ENCODE measurements around the gene KATNB1.
"Not testable (repeated sequence)": the region's sequence is repeated elsewhere in the genome, so short reads cannot be mapped to it uniquely, and the experiment has no call there.

Gene KATNB1

DNA sequence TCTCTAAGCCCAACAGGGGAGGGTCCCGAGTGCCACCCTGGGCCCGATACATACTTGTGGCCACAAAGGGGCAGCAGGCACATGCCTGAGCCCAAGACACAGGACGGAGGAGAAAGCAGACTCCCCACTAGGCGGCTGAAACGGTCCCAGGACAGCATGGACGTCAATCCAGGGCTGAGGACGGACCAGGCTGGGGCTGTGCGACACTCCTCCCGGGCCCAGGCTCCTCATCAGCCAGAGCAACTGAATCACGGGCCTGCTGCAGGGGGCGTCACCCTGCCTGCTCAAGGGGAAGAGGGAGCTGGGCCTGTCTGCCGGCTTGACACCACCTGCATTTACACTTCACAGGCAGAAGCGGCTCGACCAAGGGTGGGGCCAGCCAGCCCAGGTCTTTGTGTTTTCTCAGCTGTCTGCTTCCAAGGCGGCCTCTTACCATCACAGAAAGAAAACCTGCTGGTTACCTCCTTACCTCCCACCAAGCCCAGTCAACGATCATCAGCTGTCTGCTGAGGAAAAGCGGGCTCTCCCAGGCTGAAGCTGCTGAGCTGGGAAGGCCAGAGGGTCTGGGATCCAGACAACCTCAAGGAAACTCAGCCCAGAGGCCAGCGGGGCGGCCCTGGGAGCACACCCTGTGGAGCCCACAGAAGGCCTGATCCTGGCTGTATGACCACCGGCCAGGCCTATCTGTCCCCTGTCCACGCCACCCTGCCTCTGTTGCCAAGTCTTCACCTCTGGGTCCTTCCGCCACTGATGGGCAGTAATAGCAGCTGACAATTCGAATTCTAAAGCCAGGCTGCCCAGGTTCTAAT is 40.3 kb downstream of the KATNB1 start:
- FAIRE-seq, result no peak

DNA sequence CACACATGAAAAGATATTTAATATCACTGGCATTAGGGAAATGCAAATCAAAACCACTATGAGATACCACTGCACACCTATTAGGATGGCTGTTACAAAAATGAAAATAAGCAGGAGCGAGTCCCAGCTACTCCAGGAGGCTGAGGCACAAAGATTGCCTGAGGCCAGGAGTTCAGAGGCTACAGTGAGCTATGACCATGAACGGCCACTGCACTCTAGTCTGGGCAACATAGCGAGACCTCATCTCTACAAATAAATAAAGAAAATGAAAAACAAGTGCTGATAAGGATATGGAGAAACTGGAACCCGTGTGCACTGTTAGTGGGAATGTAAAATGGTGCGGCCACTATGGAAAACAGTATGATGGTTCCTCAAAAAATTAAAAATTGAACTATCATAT is 43.1 kb downstream of the KATNB1 start:
- FAIRE-seq, result no peak

- FAIRE-seq, result not testable (repeated sequence)
These were observed 44.3 kb downstream of the KATNB1 start for GRCh38 chr16:57779836-57780235.

DNA sequence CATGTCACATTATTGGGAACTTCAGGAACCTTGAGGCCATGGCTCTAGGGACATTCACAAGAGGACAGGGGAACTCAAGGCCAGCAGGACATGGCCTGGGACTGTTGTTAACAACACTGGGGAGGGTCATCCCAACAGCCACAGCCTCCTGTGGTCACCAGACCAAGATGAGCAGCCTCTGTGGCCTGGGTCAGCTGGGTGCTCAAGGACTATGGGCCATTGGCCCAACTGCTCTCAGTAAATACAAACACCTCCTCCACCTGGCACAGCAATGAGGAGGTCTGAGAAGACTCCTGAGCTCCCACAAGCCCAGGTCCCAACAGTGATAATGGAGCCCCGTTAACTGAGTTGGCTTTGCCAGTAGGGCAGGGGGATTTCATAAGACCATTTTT is 45.8 kb downstream of the KATNB1 start:
- FAIRE-seq, result no peak

DNA sequence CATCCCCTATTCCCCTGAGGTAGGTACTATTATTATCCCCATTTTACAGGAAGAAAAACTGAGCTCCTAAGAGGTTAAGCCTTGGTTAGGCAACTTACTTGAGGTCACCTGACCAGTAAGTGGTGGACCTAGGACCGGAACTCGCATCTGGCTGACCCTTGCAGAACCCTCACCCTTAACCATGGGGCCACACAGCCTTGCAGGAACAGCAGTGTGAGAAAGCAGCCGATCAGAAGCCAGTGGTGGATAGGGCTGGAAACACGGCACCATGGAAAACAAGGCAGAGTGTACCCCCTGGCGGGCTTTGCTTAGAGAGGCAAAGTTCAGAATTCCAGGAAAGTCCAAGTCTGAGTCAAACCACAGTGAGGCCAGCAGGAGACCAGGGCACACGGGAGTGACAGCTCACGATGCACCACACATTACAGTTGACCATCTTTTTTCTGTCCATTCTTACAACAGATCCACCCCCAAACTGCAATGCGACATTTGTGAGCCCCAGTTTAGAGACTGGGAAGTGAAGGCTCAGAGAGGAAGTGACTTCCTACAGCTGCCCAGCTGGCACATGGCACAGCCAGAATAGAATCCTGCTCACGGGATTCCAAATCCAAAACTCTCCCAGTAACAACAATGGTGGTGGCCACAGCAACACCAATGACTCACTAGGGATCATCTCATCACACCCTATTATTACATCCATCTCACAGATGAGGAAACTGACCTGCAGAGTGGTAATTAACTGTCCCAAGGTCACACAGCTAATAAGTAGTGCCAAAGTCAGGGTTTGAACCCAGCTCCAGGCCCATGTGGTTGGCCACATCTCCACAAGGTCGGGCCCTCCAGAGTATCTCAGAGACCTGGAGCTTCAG is 46.4 kb downstream of the KATNB1 start:
- FAIRE-seq, result no peak

DNA sequence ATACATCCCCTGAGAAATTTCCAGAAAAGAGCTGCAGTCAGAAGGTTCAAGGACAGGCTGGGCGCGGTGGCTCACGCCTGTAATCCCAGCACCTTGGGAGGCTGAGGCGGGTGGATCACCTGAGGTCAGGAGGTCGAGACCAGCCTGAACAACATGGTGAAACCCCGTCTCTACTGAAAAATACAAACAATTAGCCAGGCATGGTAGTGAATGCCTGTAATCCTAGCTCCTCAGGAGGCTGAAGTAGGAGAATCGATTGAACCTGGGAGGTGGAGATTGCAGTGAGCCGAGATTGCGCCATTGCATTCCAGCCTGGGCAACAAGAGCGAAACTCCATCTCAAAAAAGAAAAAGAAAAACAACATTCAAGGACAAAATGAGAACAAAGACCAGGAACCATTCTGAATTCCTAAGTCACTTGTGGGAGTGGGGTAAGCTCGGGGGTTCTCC is 47.1 kb downstream of the KATNB1 start:
- FAIRE-seq, result not testable (repeated sequence)

- FAIRE-seq, result no peak
These were observed 47.5 kb downstream of the KATNB1 start for GRCh38 chr16:57783116-57783515.

- FAIRE-seq, result no peak
These were observed 48.3 kb downstream of the KATNB1 start for GRCh38 chr16:57783883-57784282.

DNA sequence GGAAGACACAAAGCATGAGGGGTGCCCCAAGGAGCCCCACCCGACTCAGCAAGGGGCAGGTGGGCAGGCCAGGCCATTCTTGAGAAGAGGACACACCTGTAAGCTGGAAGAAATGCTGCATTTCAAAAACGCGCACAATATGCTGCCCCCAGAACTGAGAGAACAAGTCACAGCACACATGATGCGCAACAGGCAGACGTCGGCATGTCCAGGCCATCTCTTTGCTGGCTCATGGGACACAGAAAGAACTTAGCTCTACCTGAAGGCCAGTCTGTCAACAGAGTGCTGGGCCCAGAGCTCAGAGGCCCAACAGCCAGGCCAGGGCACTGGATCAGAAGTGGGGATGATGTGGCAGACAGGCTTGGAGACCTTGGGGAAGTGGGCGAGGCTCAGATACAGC is 48.8 kb downstream of the KATNB1 start:
- FAIRE-seq, result no peak

- no peak for FAIRE-seq
These were observed 49.8 kb downstream of the KATNB1 start for GRCh38 chr16:57785385-57785784.

DNA sequence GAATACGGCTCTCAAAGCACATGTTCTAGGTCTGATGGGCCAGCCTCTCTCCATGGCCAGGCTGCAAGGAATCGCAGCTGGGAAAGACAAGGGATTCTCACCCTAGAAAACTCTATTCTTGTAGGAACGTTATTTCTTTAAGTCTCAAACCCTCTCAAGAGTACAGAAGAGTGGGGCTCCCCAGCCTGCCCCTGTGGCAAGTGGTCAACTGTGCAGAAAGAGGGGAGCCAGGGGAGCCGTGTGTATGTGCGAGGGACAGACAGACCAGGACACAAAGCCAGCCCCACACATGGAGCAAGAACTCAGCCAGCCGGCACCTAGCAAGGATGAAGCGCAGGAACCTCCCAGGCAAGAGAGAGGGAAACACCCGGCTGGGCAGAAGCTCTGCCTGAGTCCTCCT is 50.4 kb downstream of the KATNB1 start:
- no peak for FAIRE-seq

DNA sequence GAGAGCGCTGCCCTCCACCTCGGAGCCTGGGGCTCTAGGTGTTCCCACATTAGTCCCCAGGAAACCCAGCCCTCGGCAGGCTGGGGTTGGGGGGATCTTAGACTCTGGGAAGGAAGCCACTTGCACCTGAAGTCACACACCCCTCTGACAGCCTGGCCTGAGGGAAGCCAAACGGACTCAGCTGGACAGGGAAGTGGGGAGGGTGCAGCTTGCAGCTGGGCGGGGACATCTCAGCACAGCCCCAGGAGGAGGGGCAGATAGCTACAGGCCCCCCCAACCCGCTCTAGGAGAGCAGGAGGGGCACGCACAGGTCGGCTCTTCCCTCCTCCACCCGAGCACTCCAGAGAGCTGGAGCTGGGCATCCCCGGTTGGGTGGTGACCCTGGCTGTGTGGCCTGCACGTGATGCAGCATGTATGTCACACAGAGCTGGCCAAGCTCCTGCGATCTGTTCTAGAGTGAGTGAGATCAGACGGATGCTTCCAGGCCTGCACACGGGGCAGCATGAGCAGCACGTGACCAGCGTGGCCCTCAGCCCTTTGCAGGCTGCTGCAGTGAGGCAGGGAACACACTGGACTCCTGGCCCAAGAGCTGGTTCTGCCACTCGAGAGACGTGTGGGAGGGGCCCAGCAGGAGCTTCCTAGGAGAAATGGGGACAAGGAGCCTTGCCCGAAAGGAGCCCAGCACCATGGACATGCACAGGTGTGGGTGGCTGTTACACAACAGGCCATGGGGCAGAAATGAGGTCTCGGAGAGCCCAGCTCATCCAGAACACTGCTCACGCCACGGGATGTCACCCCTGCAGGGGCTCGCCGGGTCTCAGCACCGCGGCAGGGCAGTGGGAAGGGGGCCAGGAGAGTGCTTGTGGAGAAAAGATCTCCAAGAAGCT is 51.3 kb downstream of the KATNB1 start:
- no peak for FAIRE-seq

DNA sequence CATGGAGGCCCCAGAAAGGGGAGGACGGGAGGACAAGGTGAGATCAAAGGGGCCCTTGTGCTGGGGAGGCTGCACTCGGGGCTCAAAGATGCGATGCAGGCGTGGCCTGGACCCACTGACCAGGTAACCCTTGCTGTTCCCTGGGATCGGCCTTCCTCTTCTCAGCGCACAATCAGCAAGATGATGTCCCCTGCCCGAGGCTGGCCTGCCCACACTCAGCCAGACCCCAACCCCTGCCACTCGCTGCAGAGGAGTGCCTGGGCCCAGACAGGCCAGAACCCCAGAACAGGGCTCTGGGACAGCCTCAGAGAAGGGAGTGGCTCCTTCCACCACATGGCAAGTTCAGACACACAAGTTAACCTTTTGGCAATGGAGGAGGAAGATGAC is 51.9 kb downstream of the KATNB1 start:
- no peak for FAIRE-seq

DNA sequence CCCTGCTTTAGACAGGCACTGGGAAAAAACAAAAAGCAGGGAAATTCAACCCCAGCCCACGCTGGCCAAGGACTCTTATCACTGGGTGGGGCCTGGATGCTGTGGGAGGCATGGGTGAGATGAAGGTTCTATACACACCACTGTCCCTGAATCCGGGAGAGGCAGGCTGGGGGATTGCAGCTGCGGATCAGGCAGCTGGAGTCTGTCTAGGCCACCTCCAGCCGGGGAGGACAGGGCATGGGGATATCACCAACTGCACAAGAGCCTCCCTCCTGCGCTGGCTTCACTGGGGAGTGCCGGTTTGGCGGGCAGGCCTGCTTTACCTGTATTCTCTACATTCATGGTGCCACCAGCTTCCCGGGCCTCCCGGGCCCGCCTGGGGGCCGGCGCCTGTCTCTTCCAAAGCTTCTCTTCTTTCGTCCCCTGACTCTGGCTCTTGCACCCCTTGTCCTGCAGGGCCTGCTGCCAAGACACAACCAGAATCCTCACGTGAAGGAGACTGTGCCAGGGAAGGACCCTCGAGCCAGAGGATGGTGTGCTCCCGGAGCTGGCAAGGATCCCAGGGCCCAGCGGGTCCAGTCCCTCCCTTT is 52.8 kb downstream of the KATNB1 start:
- FAIRE-seq, result no peak

GRCh38 chr16:57788951-57789350 is 53.4 kb downstream of the KATNB1 start:
- no peak for FAIRE-seq

GRCh38 chr16:57791195-57791892 is 55.8 kb downstream of the KATNB1 start:
- FAIRE-seq, result no peak

DNA sequence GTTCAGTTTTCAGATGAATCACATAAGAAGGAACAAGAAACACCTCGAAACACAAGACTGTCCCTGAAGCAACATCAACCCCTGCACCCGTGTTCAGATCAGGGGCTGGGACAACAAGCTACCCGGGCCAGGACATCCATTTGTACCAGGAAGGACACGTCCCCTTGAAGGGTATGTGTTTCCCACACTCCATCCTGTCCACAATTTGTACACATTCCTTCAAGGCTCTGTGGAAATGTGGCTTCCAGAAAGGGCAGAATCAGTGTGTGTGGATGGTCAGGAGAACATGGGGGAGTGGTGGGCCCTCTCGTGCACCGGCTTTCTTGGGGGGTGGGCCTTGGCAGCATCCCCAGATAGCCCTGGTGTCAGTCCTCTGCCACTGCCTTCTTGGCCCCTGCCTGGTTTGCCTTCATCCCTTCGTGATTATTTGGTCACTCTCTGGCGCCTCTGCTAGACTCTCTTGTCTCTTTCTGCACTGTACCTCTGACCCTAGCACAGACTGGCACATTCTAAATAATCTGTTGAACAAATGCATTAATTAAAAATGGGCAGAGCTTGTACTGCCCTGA is 56.4 kb downstream of the KATNB1 start:
- no peak for FAIRE-seq

DNA sequence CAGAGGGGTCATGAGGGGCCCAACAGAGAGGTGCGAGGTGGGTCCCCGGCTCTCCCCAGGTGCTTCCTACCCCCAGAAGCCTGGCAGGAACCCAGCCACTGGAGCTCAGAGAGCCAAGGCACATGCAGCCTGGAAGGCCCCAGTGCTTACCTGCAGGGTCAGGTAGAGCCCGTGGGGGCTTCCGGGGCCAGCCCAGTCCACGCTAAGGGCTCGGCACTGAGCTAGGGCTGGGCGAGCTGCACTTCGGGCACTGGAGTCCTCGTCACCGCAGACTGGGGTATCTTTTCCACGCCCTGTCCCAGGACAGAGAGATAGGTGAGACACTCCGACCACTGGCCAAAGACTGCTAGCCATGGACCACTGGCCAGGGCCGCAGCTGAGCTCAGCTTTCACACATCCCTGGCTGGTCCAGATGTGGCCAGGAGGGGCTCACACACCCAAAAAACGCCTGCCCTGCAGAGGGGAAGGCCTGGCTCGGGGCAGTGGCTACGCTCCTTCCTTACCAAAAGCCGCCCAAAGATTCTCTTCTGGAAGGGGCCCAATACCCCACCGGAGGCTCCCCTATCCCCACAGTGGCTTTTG is 59.4 kb downstream of the KATNB1 start:
- no peak for FAIRE-seq

DNA sequence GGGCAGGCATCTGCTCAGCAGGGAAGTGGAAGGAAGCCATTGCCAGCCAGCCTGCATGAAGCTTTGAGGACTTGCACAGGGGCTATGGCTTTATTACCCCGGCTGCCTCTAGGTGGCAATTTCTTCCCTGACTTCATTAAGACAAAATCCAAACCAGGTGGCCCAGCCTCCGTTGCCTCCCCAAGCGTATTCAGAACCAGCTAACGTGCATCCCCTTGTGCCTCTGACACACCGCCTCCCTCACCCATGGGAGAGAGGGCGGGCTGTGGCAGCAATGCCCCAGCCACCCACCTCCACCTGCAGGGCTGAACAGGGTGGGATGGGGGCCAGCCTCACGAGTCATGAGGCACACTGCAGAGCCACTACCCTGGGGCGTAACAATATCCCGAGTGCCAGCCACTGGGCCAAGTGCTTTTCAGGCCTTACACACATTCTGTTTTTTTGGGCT is 59.9 kb downstream of the KATNB1 start:
- no peak for FAIRE-seq

- FAIRE-seq, result not testable (repeated sequence)
These were observed 60.4 kb downstream of the KATNB1 start for GRCh38 chr16:57796014-57796413.

- no peak for FAIRE-seq
These were observed 61.6 kb downstream of the KATNB1 start for GRCh38 chr16:57797216-57797525.
